Germinal center (tissue), 1 donor: ENCODE results near the gene EN2.

ENCODE experiments used
- DNase-seq: peaks from one replicate; pipeline ENCODE4 v3.0.0; 2012; ENCODE audit warnings: mixed read lengths, low spot score

Gene EN2

GRCh38 chr7:155486783-155487508, 29.0 kb downstream of the EN2 start:
- DNase-seq = no peak

DNA sequence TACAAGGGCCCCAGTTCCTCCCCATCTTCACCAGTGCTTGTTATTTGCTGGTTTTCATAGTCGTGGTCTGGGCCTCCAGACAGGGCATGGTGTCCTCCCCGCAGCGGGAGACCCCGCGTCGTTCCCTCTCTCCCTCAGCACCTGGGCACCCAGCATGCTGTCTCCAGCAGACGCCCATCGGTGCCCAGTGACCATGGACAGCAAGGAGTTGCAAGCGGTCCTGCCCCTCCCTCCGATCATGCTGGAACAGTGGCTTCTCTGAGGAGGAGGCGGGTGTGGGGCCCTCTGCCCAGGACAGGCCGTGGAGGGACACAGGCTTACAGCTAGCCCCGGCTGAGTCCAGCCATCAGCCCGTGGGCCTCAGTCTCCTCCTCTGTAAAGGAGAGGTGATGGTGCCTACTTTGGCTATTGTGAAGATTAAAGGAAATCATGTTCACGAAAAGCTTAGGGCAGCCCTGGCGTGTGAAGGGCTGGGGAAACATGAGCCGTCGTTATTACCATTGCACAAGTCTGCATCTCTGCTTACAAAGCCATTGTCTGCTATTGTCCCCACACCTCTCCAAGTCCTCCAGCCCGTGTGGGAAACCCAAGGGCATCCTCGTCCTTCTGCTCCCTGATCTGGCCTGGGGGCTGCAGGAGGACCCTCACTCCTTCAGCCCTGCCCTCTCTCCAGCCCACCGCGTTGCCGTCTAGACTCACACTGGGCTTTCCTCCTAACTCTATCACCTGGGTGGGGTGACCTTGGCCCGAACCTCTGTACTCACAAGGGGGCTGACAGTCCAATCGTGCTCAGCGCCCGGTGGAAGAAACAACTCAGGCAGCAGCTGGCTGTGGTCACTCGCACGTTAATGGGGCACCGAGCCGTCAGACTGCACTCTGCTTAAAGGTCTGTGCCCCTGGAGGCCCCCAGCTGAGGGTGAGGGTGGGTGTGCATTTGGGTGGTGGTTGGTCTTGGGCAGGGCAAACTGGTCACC, 29.9 kb downstream of the EN2 start:
- no peak for DNase-seq

GRCh38 chr7:155488483-155489127, 30.7 kb downstream of the EN2 start:
- DNase-seq = no peak

- DNase-seq = no peak
Observed at GRCh38 chr7:155489158-155489840, 31.4 kb downstream of the EN2 start.

GRCh38 chr7:155489862-155490696, 32.1 kb downstream of the EN2 start:
- no peak for DNase-seq

- DNase-seq = peak; percentile 62
Observed at GRCh38 chr7:155490697-155491628, 33.0 kb downstream of the EN2 start.

DNA sequence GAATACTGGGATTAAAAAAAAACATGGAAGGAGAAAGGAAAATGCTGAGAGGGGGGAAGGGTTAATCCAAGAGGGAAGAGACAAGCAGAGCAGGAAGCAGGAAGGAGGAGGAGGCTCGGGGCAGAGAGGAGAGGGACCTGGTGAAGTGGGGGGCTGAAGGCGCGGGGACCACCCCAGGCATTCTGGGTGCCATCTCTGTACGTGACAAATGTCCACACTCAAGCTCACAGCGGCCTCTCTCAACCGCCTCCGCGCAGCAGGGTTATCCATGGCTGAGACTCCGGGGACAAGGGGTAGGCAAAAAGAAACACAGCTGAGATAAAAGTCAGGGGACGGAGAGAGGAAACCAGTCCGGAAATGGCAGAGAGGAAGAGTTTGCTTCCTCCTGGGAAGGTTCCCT, 33.9 kb downstream of the EN2 start:
- no peak for DNase-seq

- DNase-seq = no peak
Observed at GRCh38 chr7:155493744-155494538, 36.0 kb downstream of the EN2 start.

GRCh38 chr7:155494551-155494950, 36.6 kb downstream of the EN2 start:
- DNase-seq = no peak

GRCh38 chr7:155495440-155496248, 37.7 kb downstream of the EN2 start:
- DNase-seq = no peak

- no peak for DNase-seq
Observed at GRCh38 chr7:155496267-155497005, 38.5 kb downstream of the EN2 start.

DNA sequence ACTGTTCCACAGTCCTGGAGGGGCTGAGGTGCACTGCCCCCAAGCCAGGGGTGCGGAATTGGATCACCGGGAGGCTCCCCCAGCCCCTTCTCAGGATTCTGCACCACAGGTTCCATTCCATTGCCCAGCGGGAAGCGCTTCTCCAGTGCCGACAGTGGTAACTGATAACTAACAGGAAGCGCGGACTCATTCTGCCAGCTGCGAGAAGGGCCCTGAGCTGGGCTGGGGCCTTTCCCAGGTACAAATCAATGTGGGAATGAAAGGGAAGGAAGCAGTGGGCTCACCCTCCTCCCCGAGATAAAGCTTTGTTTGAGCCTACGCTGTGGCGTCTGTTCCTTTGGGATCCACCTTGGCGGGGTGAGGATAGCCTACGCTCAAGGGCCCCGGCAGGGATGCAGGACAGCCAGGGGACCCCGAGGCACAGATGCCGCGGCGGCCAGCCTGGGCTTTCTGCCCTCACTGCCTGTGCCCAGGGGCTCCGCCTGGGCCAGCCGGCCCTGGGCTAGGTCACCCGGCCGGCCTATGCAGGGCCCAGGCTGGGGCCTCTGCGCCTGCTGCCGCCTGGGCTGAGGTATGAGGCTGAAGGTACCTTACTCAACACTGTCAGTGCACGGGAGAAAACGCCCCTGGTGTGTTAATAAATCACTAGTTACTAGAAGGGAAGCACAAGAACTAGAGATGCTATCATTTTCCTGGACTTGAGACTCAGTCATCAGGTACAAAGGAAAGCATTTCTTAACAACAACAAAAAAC, 39.4 kb downstream of the EN2 start:
- DNase-seq = no peak

DNA sequence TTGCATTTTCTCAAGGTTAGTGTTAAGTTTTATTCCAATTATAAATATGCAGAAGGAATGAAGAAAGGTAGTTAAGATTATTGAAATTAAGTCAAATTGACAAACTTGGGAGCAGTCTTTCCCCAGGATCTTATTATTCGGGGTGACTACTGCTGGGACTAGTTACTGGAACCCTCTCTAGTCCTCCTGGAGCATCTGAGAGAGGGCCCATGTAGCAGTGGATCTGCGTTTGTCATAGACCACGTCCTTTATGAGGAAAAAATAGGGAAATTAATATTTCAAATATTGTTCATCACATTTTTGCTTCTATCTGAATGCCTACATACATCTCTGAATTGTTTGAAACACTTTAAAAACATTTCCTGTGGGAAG, 47.5 kb downstream of the EN2 start:
- DNase-seq = no peak

DNA sequence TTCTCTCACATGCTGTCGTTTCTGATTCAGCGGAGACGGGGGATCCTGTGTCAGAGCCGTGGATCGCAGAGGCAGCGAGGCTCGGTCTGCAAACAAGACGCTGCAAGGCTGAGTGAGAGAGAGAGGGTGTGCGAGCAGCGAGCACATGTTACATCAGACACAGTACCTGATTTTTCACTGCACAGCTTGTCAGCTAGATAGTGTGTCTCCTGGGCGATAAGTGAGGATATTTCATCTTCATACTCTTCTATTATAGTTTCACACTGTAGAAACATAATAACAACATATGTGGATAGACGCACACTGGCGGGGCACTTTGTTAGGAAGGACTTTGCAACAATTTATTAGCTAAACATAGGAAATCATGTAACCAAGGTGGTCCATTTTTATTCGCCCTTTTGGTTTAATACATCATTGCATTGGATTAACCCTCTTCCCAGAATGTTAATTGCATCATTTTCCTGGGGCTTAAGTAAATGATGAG, 49.0 kb downstream of the EN2 start:
- DNase-seq = no peak

DNA sequence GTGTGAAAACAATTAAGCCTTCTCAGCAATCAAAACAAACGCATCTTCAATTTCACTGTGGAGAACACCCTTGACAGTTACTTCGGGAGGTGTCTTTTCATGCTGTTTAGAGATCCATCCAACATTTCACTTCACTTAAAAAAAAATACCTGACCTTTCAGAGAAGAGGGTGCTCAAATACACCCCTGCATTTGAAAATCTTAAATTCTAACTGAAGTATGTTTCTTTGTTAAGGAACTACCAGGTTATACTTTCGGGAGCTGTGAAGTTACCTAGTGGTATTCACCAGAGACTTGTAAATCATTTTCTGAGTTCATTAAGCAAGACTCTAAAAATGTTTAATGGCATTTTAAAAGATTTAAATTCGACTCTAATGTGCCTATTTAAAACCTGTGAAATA, 49.6 kb downstream of the EN2 start:
- no peak for DNase-seq
